Tibial artery (tissue), 4 donors: ENCODE data around the gene APP.

Experiments
- DNase-seq, 2 donors: peaks; one replicate each; pipeline ENCODE4 v3.0.0-alpha.2; 2019
- H3K27ac ChIP-seq, 2 donors: fragments of 200-600 bp; sonication (generic) in 1 of 2; 1 replicate in 1 of 2; 2 replicates in 1 of 2; pipeline ENCODE4 v1.5.1; 2018 to 2019; ENCODE audit warnings: mild to moderate bottlenecking in 1 of 2
- H3K27me3 ChIP-seq, 2 donors: fragments of 200-600 bp; sonication (generic) in 1 of 2; one replicate each; pipeline versions ENCODE4 v1.5.1 to v1.6.0; 2016 to 2019
- H3K36me3 ChIP-seq, 3 donors: fragments of 200-600 bp; sonication (generic) in 2 of 3; one replicate each; pipeline ENCODE4 v1.5.1; 2016 to 2019; ENCODE audit warnings: mild to moderate bottlenecking in 2 of 3
- H3K4me1 ChIP-seq, 4 donors: fragments of 200-600 bp; sonication (generic) in 2 of 4; 1 replicate in 3 of 4; 2 replicates in 1 of 4; pipeline ENCODE4 v1.5.1; 2016 to 2019
- H3K4me3 ChIP-seq, 2 donors: fragments of 200-600 bp; sonication (generic) in 1 of 2; 1 replicate in 1 of 2; 2 replicates in 1 of 2; pipeline ENCODE4 v1.5.1; 2018 to 2019; ENCODE audit warnings: mild to moderate bottlenecking in 2 of 2
- H3K9me3 ChIP-seq, 3 donors: fragments of 200-600 bp; sonication (generic) in 1 of 3; one replicate each; pipeline ENCODE4 v1.5.1; 2016 to 2019
- intact Hi-C: fragments of 100-400 bp; cut with DNase I; formaldehyde crosslinking; loops from one replicate; pipeline ENCODE4 v1.15.0; 2023; ENCODE audit warnings: low total_unique reads
- TF ChIP-seq, protein P1 (sequence below), 2 experiments: fragments of 200-600 bp in 1 of 2; fragments of 450-650 bp in 1 of 2; IDR thresholded peaks; one replicate each; pipeline ENCODE4 v1.5.1; 2017 to 2019; ENCODE audit warnings: antibody characterized with exemption in 2 of 2, mild to moderate bottlenecking in 1 of 2, moderate library complexity in 1 of 2

Gene APP

DNA sequence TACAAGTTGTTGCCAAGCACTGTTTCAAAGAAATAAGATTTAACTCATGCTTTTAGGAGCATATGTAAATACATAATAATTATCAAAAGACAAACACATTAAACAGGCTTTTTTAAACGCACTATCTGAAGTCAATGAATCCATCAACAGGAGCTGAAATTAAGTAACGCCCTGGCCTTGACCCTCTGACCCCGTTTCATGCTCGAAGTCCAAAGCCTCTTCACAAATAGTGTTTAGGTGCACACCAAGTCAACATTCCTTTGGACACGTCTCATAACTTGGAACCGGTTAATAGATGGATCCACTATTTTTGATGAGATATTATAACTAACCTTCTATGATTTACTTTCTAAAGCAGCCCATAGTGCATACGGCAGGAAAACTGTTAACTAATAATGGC, 226.5 kb downstream of the APP start:
- peaks cover 0 to 9% (median 0%) of the 10 kb centered on the region in 3 donors for H3K36me3 ChIP-seq
- peaks cover 0 to 3% (median 1%) of the 10 kb centered on the region in 4 donors for H3K4me1 ChIP-seq
- H3K27ac ChIP-seq: no peak overlapping the region
- TF ChIP-seq, protein P1, sequence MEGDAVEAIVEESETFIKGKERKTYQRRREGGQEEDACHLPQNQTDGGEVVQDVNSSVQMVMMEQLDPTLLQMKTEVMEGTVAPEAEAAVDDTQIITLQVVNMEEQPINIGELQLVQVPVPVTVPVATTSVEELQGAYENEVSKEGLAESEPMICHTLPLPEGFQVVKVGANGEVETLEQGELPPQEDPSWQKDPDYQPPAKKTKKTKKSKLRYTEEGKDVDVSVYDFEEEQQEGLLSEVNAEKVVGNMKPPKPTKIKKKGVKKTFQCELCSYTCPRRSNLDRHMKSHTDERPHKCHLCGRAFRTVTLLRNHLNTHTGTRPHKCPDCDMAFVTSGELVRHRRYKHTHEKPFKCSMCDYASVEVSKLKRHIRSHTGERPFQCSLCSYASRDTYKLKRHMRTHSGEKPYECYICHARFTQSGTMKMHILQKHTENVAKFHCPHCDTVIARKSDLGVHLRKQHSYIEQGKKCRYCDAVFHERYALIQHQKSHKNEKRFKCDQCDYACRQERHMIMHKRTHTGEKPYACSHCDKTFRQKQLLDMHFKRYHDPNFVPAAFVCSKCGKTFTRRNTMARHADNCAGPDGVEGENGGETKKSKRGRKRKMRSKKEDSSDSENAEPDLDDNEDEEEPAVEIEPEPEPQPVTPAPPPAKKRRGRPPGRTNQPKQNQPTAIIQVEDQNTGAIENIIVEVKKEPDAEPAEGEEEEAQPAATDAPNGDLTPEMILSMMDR (IDR thresholded peaks at IDR 0.05): no peak
- no peaks in the 10 kb centered on the region for H3K9me3 ChIP-seq
- H3K27me3 ChIP-seq: no peaks in the 10 kb centered on the region
- intact Hi-C loops: no loop called here
- DNase-seq: no peak
- no peak overlapping the region for H3K4me3 ChIP-seq

DNA sequence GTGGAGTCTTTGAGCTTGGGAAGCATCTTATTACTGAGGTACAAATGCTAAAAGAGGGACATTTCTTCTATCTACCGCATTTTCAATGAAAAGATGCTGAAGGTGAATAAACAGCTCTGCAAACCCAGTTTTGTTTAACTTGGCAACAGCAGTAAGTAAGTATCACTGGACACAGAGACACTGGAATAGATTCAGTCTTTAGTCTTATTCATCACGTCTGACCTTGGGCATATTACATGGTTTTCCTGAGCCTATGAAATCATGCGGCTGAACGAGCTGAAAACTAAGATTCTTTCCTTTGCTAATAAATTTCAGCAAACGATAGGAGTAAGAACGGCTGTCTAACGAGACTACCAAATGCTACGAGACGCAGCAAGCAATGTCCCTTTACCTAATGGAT, 228.4 kb downstream of the APP start:
- DNase-seq: no peak
- peaks cover 0 to 12% (median 4%) of the 10 kb centered on the region in 4 donors for H3K4me1 ChIP-seq
- no peaks in the 10 kb centered on the region for H3K9me3 ChIP-seq
- TF ChIP-seq, protein P1 (IDR thresholded peaks at IDR 0.05): no peak
- peaks cover 0 to 9% (median 0%) of the 10 kb centered on the region in 3 donors for H3K36me3 ChIP-seq
- no peak overlapping the region for H3K4me3 ChIP-seq
- intact Hi-C loops: no loop called here
- H3K27ac ChIP-seq: no peak overlapping the region
- no peaks in the 10 kb centered on the region for H3K27me3 ChIP-seq

DNA sequence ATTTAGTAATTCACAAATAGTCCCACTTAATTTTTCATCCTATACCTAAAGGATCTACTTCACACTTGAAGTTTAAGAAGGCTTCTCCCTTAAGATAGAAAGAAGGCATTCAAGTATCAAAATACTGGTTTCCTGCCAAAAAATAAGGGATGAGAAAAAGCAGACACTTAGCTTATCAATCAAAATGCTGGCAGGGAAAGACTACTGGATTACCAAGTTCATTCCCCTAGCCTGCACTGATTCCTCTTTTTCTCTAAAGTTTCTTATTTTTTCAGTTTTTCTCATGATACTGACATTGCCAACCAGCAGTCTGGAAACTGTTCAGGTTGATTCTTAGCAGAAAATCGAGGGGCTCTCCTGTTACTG, 231.2 kb downstream of the APP start:
- Histone ChIP-seq H3K4me1 (peaks cover 0 to 29% (median 9%) of the 10 kb centered on the region in 4 donors), H3K9me3 (no peaks in the 10 kb centered on the region), H3K4me3 (no peak overlapping the region), H3K27me3 (no peaks in the 10 kb centered on the region), H3K27ac (no peak overlapping the region), H3K36me3 (no peaks in the 10 kb centered on the region)
- TF ChIP-seq, protein P1 (IDR thresholded peaks at IDR 0.05): no peak
- no peak for DNase-seq
- intact Hi-C loops: no loop called here

DNA sequence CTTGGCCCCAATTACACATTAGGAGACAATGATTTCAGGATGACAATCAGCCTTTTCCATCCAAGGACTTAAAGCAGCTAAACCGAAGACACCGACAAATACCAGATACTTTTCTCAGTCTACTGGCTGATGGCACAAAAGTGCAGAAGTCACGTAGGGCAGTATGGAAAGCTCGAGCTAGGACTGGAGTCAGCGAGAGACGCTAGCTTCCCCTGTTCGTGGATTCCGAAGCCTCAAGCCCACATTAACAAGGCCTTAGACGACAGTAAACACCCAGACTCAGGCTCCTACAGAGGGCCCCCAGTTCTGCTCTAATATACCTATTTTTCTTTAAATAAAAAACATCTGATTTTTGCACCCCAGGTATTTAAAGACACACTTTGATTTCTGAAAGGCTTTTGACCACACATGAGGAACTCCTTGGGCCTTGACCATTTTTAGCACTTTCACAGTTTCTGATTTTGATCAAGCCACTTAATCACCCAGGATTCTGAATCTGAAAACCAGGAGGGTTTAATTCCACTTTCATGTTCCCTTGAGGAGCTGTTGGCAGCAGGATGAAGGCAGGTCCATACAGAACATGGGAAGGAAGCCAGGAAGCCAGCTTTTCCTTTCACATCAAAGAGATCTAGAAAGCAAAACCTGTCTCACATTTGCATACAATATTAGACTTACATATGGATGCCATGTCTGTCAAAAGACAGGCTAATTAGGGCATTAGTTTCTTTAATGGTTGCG, 231.7 kb downstream of the APP start:
- Histone ChIP-seq H3K4me1 (peaks cover 0 to 35% (median 9%) of the 10 kb centered on the region in 4 donors), H3K27ac (no peak overlapping the region), H3K4me3 (no peak overlapping the region), H3K36me3 (no peaks in the 10 kb centered on the region), H3K27me3 (no peaks in the 10 kb centered on the region), H3K9me3 (no peaks in the 10 kb centered on the region)
- no peak for DNase-seq
- TF ChIP-seq, protein P1 (IDR thresholded peaks at IDR 0.05): no peak
- intact Hi-C loops: no loop called here

DNA sequence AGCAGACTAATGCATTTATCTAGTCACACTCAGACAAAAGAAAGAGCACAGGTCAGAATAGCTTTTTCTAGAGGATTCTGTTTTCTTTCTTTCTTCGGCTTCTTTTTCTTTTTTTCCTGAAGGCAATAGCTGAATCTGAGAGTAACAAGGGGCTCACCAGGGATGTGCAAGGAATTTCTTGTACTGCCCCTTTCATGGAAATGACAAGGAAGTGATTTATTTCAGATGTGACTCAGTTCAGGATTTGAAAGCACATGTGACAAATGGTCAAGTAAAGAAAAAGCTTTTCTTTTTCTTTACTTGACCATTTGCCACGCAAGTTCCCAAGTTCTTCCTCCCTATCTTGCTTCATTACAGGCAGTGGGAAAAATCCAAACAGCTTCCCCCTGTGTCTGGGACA, 233.8 kb downstream of the APP start:
- Histone ChIP-seq H3K9me3 (no peaks in the 10 kb centered on the region), H3K27ac (no peak overlapping the region), H3K4me3 (no peak overlapping the region), H3K27me3 (no peaks in the 10 kb centered on the region), H3K36me3 (no peaks in the 10 kb centered on the region), H3K4me1 (peaks cover 0 to 37% (median 9%) of the 10 kb centered on the region in 4 donors)
- TF ChIP-seq, protein P1 (IDR thresholded peaks at IDR 0.05): no peak
- DNase-seq: no peak
- intact Hi-C loops: no loop called here
